GM04504 (cell line): ENCODE results near the gene PRDM7.

ENCODE experiments used
- DNase-seq: peaks from one replicate; pipeline ENCODE4 v3.0.0-alpha.2; 2012; ENCODE audit warnings: low read depth

Gene PRDM7

DNA sequence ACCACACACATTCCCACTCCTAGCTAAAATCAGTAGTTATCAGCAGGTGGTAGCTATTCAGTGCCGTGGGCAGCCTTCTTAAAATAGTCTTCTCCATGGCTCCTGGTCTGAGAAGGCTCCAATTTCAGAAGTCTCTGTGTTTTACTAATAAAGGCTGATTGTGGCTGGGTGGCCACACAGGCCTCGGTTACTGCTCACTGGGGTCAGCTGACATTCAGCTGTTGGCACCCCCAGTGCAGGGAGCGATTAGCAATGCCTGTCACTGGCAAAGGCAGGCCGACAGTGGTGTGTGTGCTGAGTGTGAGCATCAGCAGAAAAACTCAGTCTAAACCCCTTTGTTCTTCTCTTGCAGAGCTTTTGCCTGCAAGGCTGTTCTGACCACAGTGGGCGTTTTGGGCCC lies 41.2 kb downstream of the PRDM7 start:
- DNase-seq: no peak

DNA sequence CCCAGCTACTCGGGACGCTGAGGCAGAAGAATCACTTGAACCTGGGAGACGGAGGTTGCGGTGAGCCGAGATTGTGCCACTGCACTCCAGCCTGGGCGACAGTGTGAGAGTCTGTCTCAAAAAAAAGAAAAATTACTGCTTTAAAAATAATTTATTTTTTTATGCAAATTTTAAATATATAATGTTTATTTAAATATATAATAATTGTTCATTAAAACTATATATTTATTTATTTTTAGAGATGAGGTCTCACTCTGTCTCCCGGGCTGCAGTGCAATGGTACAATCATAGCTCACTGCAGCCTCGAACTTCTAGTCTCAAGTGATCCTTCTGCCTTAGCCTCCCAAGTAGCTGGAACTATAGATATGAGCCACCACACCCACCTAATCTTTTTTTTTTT lies 42.6 kb downstream of the PRDM7 start:
- DNase-seq: no peak

DNA sequence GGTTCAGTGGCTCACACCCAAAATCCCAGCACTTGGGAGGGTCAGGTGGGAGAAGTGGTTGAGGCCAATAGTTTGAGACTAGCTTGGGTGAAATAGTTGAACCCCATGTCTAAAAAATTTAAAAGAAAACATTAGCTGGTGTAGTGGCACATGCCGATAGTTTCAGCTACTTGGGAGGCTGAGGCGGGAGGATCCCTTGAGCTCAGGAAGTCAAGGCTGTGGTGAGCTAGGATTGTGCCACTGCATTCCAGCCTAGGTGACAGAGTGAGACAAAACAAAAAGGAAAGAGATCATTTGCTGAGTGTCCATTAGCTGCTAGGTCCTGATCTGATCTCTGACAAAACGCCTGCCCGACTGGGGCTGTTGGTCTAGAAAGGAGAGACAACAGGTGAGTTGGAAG lies 43.7 kb downstream of the PRDM7 start:
- no peak for DNase-seq

DNA sequence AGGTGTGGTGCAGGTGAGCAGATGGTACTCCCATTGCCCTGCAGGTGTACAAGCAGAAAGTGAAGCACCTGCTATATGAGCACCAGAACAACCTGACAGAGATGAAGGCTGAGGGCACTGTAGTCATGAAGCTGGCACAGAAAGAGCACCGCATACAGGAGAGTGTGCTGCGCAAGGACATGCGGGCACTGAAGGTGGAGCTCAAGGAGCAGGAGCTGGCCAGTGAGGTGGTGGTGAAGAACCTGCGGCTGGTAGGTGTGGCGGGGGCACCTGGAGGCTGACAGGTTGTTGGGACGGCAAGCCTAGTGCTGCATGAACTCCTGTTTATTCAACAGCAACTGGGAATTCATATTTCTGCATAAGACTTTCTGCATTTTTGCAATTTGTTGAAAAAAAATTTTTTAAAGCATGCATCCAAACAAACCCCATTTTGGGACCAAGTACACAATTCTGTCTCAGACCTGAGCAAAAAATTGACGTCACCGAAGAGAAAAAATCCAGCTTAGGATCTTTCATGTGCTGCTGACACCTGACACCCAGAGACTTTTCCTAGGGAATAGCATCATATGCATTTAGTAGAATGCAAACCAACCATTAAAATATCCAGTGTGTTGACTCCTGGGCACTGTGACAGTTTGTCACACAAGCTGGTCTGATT lies 44.3 kb downstream of the PRDM7 start:
- DNase-seq: no peak

DNA sequence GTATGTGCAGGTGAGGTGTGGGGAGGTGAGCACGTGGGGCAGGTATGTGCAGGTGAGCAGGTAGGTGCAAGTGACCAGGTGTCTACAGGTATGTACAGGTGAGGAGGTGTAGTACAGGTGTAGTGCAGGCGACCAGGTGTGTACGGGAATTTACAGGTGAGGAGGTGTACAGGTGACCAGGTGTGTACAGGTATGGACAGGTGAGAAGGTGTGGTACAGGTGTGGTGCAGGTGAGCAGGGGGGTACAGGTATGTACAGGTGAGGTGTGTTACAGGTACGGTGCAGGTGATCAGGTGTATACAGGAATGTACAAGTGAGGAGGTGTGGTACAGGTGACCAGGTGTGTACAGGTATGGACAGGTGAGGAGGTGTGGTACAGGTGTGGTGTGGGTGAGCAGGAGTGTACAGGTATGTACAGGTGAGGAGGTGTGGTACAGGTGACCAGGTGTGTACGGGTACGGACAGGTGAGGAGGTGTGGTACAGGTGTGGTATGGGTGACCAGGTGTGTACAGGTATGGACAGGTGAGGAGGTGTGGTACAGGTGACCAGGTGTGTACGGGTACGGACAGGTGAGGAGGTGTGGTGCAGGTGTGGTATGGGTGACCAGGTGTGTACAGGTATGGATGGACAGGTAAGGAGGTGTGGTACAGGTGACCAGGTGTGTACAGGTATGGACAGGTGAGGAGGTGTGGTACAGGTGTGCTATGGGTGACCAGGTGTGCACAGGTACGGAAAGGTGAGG lies 45.0 kb downstream of the PRDM7 start:
- no peak for DNase-seq

DNA sequence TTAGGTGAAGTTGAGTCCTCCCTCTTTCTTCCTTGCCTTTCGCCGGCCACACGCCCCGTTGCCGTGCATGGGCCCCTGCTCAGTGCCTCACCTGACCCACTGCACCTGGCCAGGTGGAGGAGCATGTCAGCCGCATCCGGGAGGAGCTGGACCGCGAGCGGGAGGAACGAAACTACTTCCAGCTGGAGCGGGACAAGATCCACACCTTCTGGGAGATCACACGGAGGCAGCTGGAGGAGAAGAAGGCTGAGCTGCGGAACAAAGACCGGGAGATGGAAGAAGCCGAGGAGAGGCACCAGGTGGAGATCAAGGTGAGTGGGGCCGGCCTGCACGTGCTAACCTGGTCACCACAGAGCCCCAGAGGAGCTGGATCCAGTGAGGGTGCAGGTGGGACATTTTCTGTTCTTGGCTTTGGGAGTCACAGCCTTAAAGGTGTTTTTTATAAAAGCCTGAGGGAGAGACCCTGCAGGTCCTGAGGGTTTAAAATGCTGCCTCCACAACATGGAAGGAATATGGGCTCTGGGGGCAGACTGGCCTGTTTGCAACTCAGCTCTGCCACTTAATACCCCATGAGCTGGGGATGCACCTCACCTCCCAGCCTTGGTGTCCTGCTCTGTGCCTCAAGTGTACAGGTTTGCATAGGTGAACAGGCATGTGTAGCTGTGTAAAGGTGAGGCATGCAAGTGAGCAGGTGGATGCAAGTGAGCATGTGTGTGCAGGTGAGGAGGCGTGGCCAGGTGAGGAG lies 45.8 kb downstream of the PRDM7 start:
- no peak for DNase-seq

DNA sequence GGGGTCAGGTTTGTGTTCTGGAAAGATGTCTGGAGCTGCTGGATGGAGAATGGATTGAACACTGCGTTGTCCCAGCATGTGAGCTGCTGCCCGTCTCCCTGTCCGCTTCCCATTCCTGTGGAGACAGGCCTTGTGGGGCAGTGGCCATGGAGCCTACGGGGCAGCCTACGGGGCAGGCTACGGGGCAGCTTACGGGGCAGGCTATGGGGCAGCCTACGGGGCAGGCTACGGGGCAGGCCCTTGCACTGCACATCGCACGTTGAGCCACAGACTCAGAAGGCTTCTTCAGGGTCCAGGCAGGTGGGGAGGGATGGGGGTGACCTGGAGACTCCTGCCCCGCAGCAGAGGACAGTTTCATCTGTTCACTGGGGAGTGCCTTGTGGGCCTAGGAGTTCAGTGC lies 48.1 kb downstream of the PRDM7 start:
- no peak for DNase-seq

DNA sequence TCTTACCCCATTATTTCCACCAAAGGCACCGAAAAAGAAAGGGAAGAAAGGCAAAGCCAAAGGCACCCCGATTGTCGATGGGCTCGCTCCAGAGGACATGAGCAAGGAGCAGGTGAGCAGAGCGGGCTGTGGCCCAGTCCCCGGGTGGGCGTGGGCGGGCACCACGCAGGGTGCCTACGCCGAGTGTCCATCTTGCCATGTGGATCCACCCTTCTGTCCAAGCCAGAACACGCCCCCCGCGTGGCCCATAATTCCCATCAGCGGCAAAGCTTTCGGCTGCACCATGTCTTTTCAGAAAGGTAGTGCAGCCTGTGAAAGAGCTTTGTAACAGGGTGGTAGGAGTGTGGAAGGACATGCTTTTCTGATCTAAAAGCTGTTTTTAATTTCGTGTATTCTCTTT lies 49.5 kb downstream of the PRDM7 start:
- DNase-seq: no peak

DNA sequence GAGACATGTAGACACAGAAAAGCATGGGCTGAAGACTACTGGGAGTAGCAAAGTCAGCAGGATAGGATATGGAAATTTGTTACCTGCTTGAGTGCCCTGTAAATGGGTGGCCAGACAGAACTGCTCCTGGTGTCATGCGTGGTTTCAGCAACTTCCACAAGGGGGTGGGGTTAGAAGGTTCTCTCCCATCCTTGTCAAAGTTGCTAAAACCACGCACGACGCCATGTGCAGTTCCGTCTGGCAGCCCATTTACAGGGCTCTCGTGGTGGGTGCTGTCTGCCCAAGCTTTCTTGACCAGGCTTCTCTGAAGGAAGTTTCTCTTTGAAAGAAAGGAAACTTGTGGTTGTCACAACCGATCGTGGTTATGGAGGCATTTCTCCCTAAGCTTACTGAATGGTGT lies 51.0 kb downstream of the PRDM7 start:
- DNase-seq: no peak

DNA sequence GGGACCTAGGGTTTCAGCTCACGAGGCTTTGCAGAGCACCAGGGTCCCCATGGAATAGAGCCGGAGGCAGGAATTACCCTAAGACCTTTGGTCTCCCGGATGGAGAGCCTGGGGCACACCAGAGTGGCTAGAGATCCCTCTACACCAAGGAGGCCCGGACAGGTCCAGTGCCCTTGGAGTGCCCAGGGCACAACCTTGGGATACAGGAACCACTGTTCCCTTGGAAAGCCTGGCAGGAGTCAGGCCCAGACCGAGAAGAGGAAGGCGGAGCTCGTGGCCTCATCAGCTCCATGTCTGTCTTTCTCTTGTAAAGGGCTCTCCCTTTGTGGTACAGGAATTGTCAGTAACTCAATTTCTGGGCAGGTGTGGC lies 54.1 kb downstream of the PRDM7 start:
- no peak for DNase-seq

DNA sequence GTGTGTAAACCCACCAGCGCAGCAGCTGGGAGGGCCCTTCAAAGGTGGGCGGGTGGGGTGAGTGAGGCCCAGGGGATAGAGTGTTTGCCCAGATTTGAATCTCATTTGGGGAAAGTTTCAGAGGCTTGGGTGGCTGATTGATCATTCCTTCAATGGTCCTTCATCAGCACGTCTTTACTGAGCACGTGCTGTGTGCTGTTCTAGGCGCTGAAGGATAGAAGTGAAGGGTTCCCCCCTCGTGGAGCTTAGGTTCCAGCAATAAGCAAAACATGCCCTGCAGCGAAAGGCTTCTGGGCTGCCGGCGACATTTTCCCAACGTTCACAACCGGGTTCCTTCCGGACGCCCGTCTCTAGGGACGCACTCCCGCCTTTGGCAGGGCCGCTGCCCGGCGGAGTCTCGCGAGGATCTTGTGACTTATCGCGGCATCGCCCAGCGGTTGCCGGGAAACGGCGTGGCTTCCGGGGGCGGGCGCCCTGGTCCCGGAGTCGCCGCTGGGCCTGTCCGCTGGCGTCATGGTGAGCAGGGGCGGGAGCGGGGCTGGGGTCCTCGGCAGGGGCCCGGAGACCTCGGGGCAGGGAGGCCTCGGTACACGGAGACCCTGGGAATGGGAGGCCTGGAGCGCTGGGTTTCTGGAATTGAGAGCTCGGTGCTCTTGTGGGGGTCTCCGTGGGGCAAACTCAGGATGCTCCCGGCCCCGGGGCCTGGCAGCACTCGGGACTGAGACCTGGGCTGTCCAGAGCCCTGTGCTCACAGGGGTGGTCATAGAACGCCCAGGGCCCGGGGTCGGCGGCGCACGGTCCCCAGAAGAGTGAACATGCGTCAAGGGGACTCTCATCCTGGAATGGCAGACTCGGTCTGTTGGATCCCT lies 54.7 kb downstream of the PRDM7 start:
- peak; percentile 74 for DNase-seq

DNA sequence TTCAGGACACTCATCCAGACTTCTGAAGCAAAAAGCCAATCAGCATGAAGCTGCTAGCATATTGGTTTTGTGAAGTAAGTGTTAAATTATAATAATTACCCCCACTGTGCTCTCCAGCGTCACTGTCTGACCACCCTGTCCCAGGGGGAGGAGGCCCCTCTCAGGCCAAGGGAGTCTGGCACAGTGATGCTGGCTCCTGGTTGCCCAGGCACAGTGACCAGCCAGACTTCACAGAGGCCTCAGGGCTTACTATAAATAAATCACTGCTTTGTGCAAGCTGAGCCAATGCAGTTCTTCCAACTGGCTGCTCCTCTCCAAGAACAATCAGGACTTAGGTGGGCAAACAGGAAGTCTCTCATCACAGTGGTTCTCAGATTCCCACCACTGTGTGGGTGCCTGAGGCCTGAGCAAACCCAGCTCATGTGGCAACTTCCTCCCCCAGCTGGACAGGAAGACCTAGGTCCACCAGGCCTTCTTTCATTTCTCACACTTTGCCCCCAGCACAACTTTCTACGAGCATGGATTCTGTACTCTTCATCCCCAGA lies 56.2 kb downstream of the PRDM7 start:
- no peak for DNase-seq

DNA sequence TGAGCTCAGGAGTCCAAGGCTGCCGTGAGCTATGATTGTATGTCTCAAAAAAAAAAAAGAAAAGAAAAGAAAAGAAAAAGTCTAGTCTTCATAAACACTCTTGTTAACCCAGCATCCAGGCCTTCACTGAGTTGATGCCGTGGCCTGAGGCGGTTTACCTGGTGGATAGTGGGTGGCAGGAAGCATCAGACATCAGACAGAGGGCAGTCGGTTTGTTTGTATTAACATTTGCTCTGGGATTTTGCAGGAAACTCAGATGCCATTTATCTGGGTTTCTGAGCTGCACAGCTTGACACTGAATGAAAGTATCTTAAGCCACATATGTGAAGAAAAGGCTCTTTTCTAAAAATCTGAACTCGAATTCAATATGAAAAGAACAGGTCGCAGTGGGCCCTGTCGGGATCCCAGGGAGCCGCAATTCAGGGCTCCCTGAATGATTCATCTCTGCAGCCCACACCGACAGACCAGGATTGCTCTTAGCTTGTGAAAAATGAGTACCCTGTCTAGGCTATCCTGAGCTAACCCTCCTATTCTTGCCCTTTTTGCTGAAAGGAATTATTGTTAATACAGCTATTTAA lies 56.8 kb downstream of the PRDM7 start:
- DNase-seq: no peak

DNA sequence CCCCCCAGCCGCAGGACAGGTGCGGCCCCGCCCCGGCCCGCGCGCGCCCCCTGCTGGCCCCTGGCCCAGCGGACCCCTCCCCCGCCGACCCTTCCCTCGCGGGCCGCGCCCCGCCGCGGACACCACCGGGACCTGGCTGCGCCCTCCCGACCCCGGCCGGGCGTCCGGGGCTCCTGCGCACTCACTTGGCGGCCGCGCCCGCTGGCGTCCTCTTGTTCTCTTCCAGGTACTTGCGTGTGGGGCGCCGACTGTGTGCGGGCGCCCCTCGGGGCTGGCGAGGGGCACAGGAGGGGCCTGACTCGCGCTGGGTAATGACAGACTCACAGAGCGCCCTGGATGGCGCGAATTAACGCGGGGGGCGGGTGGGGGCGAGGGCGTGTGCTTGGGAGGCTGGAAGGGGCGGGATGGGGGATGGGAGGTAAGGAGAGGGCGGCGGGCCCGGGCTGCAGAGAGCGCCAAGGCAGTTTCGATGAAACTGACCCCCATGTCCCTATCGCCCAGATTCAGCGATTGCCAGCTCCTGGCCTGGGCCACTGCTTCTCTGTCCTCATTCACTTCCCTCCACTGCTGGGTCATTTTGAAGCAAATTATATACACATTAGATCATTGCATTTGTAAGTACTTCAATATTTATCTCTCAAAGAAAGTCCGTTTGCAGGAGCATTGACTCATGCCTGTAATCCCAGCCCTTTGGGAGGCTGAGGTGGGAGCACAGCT lies 57.4 kb downstream of the PRDM7 start:
- DNase-seq: peak; percentile 33

DNA sequence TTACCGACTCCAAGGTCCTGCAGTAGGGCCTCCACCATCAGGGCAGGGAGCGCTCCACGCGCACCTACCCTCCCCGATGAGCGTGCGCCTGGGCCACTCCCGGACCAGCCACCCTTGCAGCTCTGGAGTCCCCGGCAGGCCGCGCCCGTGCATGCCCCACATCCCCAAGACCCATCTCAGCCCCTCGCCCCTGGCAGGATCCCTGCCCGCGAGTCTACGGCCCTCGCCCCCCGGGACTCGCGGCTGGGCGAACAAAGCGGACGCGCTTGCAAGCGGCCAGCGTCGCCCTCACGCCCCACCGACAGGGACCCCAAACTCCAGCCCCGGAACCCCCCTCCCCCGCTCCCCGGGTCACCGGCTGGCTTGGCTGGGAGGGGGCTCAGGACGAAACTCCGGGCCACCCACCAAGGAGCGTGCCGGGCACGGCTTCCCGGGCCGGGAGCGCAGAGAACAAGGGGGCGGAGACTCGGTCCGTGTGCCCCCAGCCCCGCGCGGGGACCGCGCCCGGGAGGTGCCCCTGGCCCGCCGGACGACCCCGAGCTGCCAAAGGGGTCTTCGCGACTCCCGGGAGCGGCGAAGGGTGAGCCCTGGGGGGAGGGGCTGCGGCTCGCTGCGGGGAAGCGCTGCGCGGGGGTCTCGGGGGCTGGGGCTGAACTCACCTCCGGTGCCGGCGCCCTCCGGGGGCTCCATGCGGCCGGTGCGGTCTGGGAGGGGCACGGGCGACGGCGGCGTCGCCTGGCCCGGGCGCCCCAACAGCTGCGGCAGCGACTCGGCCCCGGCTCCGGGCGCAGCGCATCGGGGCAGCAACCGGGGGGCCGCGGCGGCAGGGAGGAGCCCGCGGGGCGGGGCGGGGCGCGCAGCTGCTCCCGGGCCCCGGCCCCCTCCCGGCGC lies 58.2 kb downstream of the PRDM7 start, which contains the start of gene DBNDD1:
Gene DBNDD1, minus strand, starts transcription at position 805 of the 891 bp plus-strand sequence. Its CDS starts 115 bp downstream, at position 690.
- DNase-seq: no peak

DNA sequence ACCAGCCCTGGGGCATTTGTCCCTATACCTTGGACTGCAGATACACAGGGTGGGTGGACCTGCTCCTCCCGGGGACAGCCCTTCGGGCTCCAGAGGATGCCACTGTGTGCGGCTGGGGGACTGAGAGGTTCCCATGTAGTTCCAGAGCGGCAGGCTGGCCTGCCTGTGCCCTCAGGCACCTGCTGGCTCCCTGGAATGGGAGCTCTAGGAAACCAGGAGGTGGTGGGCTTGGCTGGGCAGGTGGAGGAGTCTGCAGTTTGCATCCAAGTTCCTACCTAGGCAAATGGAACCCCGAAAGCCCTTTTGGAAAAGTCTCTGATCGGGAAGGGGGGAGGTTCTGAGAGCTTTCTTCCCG lies 58.9 kb downstream of the PRDM7 start:
- no peak for DNase-seq

DNA sequence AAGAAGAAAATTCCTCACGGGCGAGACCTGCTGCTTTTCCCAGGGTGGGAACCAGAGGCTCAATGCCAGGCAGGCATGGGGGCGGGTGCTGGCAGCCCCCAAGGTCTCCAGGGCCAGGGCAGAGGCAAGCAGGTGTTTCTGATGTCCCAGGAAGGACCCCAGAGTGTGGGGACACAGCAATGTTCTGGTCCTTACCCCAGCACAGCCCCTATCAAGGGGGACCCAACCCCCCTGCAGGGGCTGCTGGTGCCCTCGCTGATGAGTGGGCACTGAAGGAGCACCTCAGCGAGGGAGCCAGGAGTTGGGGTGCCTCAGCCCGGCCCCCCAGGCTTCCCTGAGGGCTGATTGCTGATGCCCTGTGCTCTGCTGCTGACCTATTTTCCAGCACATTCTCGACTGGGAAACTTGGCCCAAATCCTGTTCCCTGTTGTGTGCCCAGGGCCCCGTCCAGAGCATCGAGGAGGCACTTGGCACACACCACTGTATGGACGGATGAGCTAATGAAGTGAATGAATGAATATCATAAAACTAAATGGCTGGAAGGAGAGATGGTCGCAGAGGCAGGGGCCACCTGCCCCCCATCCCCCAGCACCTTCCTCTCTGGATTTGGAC lies 60.7 kb downstream of the PRDM7 start:
- DNase-seq: no peak

DNA sequence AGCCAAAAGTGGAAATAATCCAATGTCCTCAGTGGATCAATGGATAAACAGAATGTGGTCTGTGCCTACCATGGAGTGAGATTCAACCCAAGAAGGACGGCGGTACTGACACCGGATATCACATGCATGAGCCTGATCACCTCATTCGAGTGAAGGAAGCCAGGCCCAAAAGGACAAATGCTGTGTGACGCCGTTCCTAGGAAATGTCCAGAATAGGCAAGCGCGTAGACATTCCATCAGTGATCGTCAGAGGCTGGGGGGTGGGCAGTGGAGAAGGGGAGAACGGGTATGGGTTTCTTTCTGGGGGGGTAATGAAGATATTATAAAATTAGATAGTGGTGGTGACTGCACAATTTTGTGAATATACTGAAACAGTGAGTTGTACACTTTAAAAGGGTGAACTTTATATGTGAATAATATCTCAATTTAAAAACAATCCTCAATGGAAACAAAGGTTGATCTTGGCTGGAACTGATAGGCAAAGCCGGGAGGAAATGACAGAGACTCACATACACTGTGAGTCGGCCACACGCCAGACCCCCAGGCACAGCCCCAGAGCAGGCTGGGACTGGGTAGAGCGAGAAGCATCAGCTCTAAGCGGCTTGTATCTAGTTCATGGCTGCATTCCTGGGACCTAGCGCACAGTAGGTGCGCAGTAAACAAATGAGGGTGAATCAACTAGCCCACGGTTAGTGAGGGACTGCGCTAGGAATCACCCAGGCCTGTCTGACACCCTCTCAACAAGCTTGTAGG lies 61.4 kb downstream of the PRDM7 start:
- DNase-seq: no peak
